ENCODE measurements around the gene SYT17. TPM values are rescaled to one million over a fixed set of nuclear protein-coding genes. Genes with fewer than 3 reads are reported as not detected.
"Not testable (repeated sequence)": the region's sequence is repeated elsewhere in the genome, so short reads cannot be mapped to it uniquely, and the experiment has no call there.

SYT17 gene
- total RNA-seq, 2 donors from 2014 or later = 0.22 to 1.8 TPM

DNA sequence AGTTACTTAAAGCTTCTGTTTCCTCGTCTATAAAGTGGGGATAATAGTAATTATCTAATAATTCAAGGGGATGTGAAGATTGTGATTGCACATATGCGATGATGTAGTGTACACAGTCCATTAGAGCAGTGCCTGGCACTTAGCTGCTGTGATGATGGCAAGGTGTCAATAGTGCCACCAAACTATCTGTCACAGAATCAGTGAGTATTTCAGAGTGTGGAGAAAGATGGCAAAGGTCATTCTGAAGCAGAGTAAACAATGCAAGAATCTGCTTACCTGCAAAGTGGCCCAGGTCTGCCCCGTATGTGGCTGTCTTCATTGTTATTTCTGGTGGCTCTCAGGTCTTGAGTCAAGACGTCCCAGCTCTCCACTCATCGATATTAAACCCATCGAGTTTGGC, 15.1 kb downstream of the SYT17 start:
- Histone ChIP-seq H3K4me3 (no peak overlapping the region), H3K27me3 (no peaks in the 10 kb centered on the region), H3K27ac (no peak overlapping the region), H3K4me1 (no peaks in the 10 kb centered on the region), H3K9me3 (no peaks in the 10 kb centered on the region), H3K36me3 (no peaks in the 10 kb centered on the region)
- TF ChIP-seq, protein P1, sequence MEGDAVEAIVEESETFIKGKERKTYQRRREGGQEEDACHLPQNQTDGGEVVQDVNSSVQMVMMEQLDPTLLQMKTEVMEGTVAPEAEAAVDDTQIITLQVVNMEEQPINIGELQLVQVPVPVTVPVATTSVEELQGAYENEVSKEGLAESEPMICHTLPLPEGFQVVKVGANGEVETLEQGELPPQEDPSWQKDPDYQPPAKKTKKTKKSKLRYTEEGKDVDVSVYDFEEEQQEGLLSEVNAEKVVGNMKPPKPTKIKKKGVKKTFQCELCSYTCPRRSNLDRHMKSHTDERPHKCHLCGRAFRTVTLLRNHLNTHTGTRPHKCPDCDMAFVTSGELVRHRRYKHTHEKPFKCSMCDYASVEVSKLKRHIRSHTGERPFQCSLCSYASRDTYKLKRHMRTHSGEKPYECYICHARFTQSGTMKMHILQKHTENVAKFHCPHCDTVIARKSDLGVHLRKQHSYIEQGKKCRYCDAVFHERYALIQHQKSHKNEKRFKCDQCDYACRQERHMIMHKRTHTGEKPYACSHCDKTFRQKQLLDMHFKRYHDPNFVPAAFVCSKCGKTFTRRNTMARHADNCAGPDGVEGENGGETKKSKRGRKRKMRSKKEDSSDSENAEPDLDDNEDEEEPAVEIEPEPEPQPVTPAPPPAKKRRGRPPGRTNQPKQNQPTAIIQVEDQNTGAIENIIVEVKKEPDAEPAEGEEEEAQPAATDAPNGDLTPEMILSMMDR (IDR thresholded peaks at IDR 0.05) = no peak
- no peak for DNase-seq (ENCODE audit: low spot score)

DNA sequence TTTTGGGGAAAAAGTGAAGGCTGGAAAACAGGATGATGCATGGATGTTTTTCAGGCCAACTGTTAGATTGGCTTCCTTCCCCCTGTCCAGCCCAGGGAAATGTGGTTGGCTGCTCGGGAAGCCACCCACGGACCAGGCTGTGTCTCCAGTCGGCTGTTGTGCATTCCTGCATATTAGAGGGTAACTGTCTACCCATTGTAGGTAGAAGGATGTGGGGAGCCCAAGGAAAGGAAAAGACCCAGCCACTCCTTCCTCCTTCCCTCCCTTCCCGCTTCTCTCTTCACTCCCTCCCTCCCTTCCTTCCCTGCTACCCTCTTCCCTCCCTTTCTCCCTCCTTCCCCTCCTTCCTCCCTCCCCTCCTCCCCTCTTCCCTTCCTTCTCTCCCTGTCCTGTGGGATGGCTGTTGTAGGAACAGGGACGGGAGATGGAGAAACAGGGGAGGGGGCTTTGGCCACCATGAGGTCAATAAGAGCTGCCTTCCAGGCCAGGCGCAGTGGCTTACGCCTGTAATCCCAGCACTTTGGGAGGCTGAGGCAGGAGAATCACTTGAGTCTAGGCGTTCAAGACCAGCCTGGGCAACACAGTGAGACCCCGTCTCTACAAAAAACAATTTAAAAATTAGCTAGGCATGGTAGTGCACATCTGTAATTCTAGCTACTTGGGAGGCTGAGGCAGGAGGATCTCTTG, 16.9 kb downstream of the SYT17 start:
- no peak for DNase-seq (ENCODE audit: low spot score)
- TF ChIP-seq, protein P1 (IDR thresholded peaks at IDR 0.05) = no peak
- H3K27ac ChIP-seq = no peak overlapping the region

DNA sequence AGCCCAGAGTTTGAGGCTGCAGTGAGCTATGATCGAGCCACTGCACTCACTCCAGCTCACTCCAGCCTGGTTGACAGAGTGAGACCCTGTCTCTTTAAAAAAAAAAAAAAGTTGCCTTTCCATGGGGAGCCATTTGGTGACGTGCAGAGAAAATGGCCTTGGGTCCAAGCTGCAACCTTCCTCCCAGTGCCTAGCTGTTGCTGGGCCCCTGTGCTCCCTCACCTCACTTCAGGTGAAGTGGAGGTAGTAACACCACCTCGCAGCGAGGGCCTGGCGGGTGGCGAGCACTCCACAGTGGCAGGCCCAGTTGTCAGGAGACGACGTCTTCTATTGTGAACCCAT, 17.4 kb downstream of the SYT17 start:
- DNase-seq (ENCODE audit: low spot score) = no peak
- H3K27me3 ChIP-seq = no peaks in the 10 kb centered on the region
- no peaks in the 10 kb centered on the region for H3K4me1 ChIP-seq
- no peaks in the 10 kb centered on the region for H3K36me3 ChIP-seq
- H3K4me3 ChIP-seq = no peak overlapping the region
- no peaks in the 10 kb centered on the region for H3K9me3 ChIP-seq
- H3K27ac ChIP-seq = no peak overlapping the region
- TF ChIP-seq, protein P1 (IDR thresholded peaks at IDR 0.05) = no peak

More for the DNA sequence above, 16.9 kb downstream of the SYT17 start:
- Histone ChIP-seq H3K36me3 (no peaks in the 10 kb centered on the region), H3K9me3 (no peaks in the 10 kb centered on the region), H3K27me3 (no peaks in the 10 kb centered on the region), H3K4me1 (no peaks in the 10 kb centered on the region), H3K4me3 (no peak overlapping the region)

DNA sequence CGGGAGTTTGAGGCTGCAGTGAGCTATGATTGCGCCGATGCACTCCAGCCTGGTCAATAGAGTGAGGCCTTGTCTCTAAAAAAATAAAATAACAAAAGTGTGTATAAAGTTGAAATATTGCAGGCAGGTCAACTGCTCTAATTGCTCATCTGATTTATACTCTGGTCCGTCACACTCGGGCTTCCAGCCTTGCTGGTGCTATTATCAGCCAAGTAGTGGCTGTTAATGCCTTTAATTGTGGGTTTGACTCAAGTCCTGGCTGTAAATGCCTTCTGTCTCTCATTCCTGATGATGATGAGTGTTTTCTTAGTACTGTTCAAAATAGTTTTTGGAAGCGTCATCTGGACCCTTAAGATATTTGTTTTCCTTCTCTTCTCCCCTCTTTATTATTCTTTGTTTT, 18.4 kb downstream of the SYT17 start:
- no peak for DNase-seq (ENCODE audit: low spot score)
- Histone ChIP-seq H3K9me3 (no peaks in the 10 kb centered on the region), H3K36me3 (no peaks in the 10 kb centered on the region), H3K4me1 (no peaks in the 10 kb centered on the region), H3K27me3 (no peaks in the 10 kb centered on the region), H3K27ac (no peak overlapping the region), H3K4me3 (no peak overlapping the region)
- TF ChIP-seq, protein P1 (IDR thresholded peaks at IDR 0.05) = no peak

DNA sequence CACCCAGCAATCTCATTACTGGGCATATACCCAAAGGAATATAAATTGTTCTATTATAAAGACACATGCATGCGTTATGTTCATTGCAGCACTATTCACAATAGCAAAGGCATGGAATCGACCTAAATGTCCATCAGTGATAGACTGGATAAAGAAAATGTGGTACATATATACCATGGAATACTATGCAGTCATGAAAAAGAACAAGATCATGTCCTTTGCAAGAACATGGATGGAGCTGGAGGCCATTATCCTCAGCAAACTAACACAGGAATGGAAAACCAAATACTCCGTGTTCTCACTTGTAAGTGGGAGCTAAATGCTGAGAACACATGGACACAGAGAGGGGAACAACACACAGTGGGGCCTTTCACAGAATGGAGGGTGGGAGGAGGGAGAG, 19.9 kb downstream of the SYT17 start:
- not testable (repeated sequence) for H3K4me3 ChIP-seq; H3K36me3 ChIP-seq; H3K4me1 ChIP-seq; H3K27me3 ChIP-seq; DNase-seq (ENCODE audit: low spot score); H3K9me3 ChIP-seq; H3K27ac ChIP-seq

DNA sequence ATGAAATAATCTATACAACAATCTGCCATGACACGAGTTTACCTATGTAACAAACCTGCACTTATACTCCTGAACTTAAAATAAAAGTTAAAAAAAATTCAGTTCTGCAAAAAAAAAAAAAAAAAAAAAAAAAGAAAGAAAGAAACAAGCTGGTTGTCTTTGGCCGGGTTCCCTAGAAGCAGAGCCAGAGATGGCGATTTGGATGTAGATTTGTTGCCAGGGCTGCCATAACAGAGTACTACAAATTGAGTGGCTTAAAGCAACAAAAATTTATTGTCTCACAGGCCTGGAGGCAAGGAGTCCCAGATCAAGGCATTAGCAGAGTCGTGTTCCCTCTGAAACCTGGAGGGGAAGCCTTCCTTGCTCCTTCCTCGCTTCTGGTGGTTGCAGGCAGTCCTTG, 20.4 kb downstream of the SYT17 start:
- DNase-seq (ENCODE audit: low spot score) = no peak
- Histone ChIP-seq H3K27me3 (no peaks in the 10 kb centered on the region), H3K4me1 (no peaks in the 10 kb centered on the region), H3K27ac (no peak overlapping the region), H3K4me3 (no peak overlapping the region), H3K36me3 (no peaks in the 10 kb centered on the region), H3K9me3 (no peaks in the 10 kb centered on the region)
- TF ChIP-seq, protein P1 (IDR thresholded peaks at IDR 0.05) = no peak

All from right atrium auricular region (tissue), 2 donors.